ENCODE data around the gene NPC2.

The NPC2 gene

DNA sequence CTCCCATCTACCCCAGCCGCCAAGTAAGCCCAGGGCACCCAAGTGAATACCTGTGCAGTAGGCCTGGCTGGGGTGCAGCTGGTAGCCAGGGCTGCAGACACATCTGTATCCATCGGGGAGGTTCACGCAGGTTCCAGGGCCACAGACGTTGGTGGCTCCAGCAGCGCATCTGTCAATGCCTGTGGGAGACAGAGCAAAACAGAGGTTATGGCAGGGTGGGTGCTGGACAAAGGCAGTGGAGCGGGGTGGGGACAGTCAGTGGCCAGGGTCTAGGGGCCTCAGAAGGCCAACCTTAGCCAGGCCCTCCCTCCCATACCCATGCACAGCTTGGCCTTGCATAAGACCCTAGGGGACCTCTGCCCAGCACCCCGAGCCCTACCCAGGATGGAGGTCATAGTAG lies 29.6 kb upstream of the NPC2 start:
- FAIRE-seq (no peak), DNase-seq (ENCODE audit: insufficient read length, low spot score) (no peak)
- no peak for TF ChIP-seq TAF1 (IDR thresholded peaks at IDR 0.05; ENCODE audit: low read depth, low read length)
- no peak for TF ChIP-seq PAX5 (IDR thresholded peaks at IDR 0.05; ENCODE audit: insufficient read depth, low read length, severe bottlenecking)
- no peak for TF ChIP-seq POU2F2 (IDR thresholded peaks at IDR 0.05; ENCODE audit: low read depth, low read length)

DNA sequence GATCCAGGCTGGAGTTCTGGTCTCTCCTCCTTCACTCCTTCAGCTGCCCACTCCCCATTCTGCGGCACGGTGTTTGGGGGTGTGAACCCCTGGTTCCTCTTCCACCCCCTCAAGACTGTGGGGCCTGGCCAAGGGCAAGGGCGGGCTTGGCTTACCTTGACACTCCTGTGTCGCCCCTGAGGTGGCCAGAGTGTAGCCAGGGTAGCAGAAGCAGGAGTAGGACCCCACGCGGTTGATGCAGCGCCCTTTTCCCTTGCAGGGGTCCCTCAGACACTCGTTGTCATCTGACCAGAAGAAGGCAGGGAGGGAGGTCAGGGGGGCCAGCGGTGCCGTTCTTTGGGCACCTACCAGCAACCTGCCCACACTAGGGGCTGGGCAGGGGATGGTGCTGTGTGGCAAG lies 28.7 kb upstream of the NPC2 start:
- no peak for FAIRE-seq
- DNase-seq (ENCODE audit: insufficient read length, low spot score) = no peak
- TF ChIP-seq POU2F2 (IDR thresholded peaks at IDR 0.05; ENCODE audit: low read depth, low read length) (no peak), POLR2A (IDR thresholded peaks at IDR 0.05; ENCODE audit: low read depth, low read length) (no peak), POLR2AphosphoS5 (IDR thresholded peaks at IDR 0.05; ENCODE audit: low read depth, low read length) (no peak), TAF1 (IDR thresholded peaks at IDR 0.05; ENCODE audit: low read depth, low read length) (no peak)

- no peak for DNase-seq (ENCODE audit: insufficient read length, low spot score)
- no peak for TF ChIP-seq POLR2AphosphoS5 (IDR thresholded peaks at IDR 0.05; ENCODE audit: low read depth, low read length)
- no peak for TF ChIP-seq POU2F2 (IDR thresholded peaks at IDR 0.05; ENCODE audit: low read depth, low read length)
- no peak for TF ChIP-seq PAX5 (IDR thresholded peaks at IDR 0.05; ENCODE audit: insufficient read depth, low read length, severe bottlenecking)
- no peak for TF ChIP-seq TAF1 (IDR thresholded peaks at IDR 0.05; ENCODE audit: low read depth, low read length)
- no peak for TF ChIP-seq POLR2A (IDR thresholded peaks at IDR 0.05; ENCODE audit: low read depth, low read length)
- TF ChIP-seq SPI1 (IDR thresholded peaks at IDR 0.05; ENCODE audit: low read depth, low read length) = no peak
- no peak for FAIRE-seq
Observed at GRCh38 chr14:74519316-74520074, 26.4 kb upstream of the NPC2 start.

- no peak for FAIRE-seq
- DNase-seq (ENCODE audit: insufficient read length, low spot score) = no peak
- TF ChIP-seq POLR2A (IDR thresholded peaks at IDR 0.05; ENCODE audit: low read depth, low read length) (no peak), PAX5 (IDR thresholded peaks at IDR 0.05; ENCODE audit: insufficient read depth, low read length, severe bottlenecking) (no peak), POU2F2 (IDR thresholded peaks at IDR 0.05; ENCODE audit: low read depth, low read length) (no peak), SPI1 (IDR thresholded peaks at IDR 0.05; ENCODE audit: low read depth, low read length) (no peak), POLR2AphosphoS5 (IDR thresholded peaks at IDR 0.05; ENCODE audit: low read depth, low read length) (no peak), TAF1 (IDR thresholded peaks at IDR 0.05; ENCODE audit: low read depth, low read length) (no peak)
Observed at GRCh38 chr14:74518221-74518620, 25.1 kb upstream of the NPC2 start.

DNA sequence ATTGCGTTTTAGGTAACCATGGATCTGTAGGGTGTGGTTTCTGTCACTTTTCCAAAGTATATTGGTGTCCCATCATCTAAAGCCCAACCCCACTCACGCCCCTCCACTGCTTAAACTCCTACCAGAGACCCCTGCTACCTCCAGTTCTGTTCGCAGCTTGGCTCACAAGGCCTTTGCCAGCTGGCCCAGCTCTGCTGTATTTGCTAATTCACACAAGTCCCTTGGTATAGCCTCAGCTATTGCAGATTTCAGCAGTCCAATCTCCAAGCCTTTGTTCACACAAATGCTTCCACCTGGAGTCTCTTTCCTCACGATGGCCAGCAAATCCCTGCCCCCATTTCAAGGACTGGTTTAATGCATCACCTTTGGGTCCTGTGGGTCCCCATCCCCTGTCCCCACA lies 24.6 kb upstream of the NPC2 start:
- DNase-seq (ENCODE audit: insufficient read length, low spot score) (no peak), FAIRE-seq (no peak)
- no peak for TF ChIP-seq TAF1 (IDR thresholded peaks at IDR 0.05; ENCODE audit: low read depth, low read length)
- TF ChIP-seq POU2F2 (IDR thresholded peaks at IDR 0.05; ENCODE audit: low read depth, low read length) = no peak
- TF ChIP-seq POLR2AphosphoS5 (IDR thresholded peaks at IDR 0.05; ENCODE audit: low read depth, low read length) = no peak
- no peak for TF ChIP-seq POLR2A (IDR thresholded peaks at IDR 0.05; ENCODE audit: low read depth, low read length)
- no peak for TF ChIP-seq SPI1 (IDR thresholded peaks at IDR 0.05; ENCODE audit: low read depth, low read length)

DNA sequence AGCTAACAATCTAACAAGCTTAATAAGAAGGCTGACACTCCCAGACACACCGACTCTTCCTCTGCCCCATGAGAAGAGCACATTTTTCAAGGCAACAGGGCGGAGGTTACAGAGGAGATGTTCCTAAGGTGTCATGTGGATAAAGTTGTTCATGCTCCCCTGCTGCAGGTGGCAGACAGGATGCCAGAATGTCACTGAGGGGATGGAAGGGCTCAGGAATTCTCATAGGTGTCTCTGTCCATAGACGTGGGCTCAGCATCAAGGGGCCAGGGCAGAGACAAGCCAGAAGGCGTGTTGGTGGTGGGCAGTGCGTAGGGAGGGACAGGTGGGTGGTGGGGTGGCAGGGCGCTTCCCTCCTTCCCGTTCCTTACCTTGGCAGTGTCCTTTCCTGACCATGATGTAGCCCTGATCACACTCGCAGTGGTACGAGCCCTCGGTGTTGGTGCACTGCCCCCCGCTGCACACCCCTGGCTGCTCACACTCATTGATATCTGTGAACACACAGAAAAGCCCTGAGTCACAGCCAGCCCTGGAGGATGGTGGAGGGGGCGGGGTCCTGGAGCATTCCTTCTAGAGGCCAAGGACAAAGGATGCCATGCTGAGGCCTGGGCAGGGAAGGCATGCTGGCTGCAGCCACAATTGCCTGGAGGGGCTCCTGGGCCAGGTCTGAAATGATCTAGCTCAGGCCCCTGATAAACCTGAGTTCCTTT lies 23.5 kb upstream of the NPC2 start:
- TF ChIP-seq TAF1 (IDR thresholded peaks at IDR 0.05; ENCODE audit: low read depth, low read length) (no peak), POLR2A (IDR thresholded peaks at IDR 0.05; ENCODE audit: low read depth, low read length) (no peak), POU2F2 (IDR thresholded peaks at IDR 0.05; ENCODE audit: low read depth, low read length) (no peak), PAX5 (IDR thresholded peaks at IDR 0.05; ENCODE audit: insufficient read depth, low read length, severe bottlenecking) (no peak), POLR2AphosphoS5 (IDR thresholded peaks at IDR 0.05; ENCODE audit: low read depth, low read length) (no peak)
- no peak for DNase-seq (ENCODE audit: insufficient read length, low spot score)
- no peak for FAIRE-seq

DNA sequence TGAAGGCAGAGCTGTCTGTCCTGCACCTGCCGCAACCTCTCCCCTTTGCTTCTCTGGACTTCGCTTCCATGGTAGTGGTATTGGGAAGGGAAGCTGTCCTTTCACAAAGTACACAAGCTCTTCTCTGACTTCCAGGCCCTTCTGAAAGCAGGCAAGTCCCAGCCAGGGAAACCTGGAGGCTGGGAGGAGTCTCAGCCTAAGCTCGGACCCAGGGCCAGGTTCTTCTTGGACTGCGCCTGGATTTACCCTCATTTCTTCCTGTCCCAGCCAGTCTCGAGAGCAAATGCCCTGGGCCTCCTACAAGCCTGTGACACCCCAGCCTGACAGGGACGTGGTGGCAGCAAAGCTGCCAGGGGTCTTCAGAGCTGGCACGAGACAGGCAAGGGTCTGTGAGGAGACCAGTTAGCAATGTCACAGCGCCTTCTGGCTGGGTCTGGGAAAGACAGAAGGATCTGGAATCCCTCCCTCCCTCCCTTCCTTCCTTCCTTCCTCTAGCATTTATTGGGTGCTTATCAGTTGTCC lies 22.8 kb upstream of the NPC2 start:
- DNase-seq (ENCODE audit: insufficient read length, low spot score) (no peak), FAIRE-seq (no peak)
- TF ChIP-seq POLR2AphosphoS5 (IDR thresholded peaks at IDR 0.05; ENCODE audit: low read depth, low read length) = no peak
- TF ChIP-seq SPI1 (IDR thresholded peaks at IDR 0.05; ENCODE audit: low read depth, low read length) = no peak
- TF ChIP-seq PAX5 (IDR thresholded peaks at IDR 0.05; ENCODE audit: insufficient read depth, low read length, severe bottlenecking) = no peak
- no peak for TF ChIP-seq TAF1 (IDR thresholded peaks at IDR 0.05; ENCODE audit: low read depth, low read length)
- no peak for TF ChIP-seq POU2F2 (IDR thresholded peaks at IDR 0.05; ENCODE audit: low read depth, low read length)
- TF ChIP-seq POLR2A (IDR thresholded peaks at IDR 0.05; ENCODE audit: low read depth, low read length) = no peak

DNA sequence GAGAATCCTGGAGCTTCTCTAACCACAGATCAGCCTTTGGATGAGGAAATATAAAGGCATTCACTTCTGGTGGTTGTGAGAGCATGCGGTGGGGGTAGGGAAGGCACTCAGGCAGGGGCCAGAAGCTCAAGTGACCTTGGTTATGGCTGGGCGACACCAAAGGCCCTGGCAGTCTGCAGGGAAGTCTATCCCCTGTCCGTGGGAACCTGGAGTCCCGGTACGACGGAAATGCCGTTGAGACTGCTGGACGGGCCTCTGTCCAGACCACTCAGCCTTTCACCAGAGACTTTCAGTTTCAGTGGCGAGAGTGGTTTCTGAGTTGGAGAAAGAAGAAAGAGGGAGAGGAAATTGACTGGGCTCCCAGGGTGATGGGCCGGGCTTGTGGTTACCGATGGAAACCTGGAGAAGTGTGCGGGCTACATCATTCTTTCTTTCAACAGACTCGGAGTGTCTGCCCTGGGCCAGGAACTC lies 21.4 kb upstream of the NPC2 start:
- no peak for TF ChIP-seq TAF1 (IDR thresholded peaks at IDR 0.05; ENCODE audit: low read depth, low read length)
- no peak for TF ChIP-seq POU2F2 (IDR thresholded peaks at IDR 0.05; ENCODE audit: low read depth, low read length)
- TF ChIP-seq SPI1 (IDR thresholded peaks at IDR 0.05; ENCODE audit: low read depth, low read length) = no peak
- TF ChIP-seq POLR2AphosphoS5 (IDR thresholded peaks at IDR 0.05; ENCODE audit: low read depth, low read length) = no peak
- DNase-seq (ENCODE audit: insufficient read length, low spot score) = no peak
- peak; percentile 71 for FAIRE-seq

- TF ChIP-seq SPI1 (IDR thresholded peaks at IDR 0.05; ENCODE audit: low read depth, low read length) (no peak), PAX5 (IDR thresholded peaks at IDR 0.05; ENCODE audit: insufficient read depth, low read length, severe bottlenecking) (no peak), POLR2A (IDR thresholded peaks at IDR 0.05; ENCODE audit: low read depth, low read length) (no peak), POLR2AphosphoS5 (IDR thresholded peaks at IDR 0.05; ENCODE audit: low read depth, low read length) (no peak), POU2F2 (IDR thresholded peaks at IDR 0.05; ENCODE audit: low read depth, low read length) (no peak), TAF1 (IDR thresholded peaks at IDR 0.05; ENCODE audit: low read depth, low read length) (no peak)
- FAIRE-seq = no peak
- DNase-seq (ENCODE audit: insufficient read length, low spot score) = no peak
Observed at GRCh38 chr14:74511966-74512830, 19.1 kb upstream of the NPC2 start.
